ENCODE results near the gene DNAJB4.
"Not testable (repeated sequence)": the region's sequence is repeated elsewhere in the genome, so short reads cannot be mapped to it uniquely, and the experiment has no call there.

DNAJB4 gene

DNA sequence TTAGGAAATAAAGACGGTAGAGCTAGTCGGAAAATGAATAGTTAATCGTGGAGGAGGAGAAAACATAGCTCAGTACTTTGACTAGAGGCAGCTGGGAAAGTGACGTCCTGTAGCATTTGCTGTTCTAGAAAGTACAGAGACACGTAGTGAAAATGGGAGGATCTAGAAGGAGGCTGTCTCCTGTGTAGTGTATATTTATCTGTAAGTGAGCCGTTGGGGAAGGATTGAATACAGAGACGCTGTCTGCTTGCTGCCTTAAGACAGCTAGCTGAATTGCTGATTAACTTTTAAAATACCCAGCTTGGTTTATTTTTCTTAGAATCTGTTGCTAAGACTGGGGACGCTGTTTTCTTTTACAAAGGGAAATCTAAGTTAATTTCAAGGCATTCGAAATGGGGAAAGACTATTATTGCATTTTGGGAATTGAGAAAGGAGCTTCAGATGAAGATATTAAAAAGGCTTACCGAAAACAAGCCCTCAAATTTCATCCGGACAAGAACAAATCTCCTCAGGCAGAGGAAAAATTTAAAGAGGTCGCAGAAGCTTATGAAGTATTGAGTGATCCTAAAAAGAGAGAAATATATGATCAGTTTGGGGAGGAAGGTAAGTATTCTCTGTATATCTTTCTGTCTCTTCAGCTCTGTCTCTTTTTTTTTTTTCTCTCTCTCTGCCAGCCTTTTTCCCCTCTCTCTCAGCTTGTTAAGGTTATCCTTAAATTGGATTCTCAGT is at the start of gene DNAJB4:
DNAJB4 (plus strand) TSS at position 221 of the 729 bp plus-strand sequence; CDS start at position 393, 172 bp downstream.
- DNase-seq (ENCODE audit: low read depth in 2 of 2) = peak; percentile 94 to 95

DNA sequence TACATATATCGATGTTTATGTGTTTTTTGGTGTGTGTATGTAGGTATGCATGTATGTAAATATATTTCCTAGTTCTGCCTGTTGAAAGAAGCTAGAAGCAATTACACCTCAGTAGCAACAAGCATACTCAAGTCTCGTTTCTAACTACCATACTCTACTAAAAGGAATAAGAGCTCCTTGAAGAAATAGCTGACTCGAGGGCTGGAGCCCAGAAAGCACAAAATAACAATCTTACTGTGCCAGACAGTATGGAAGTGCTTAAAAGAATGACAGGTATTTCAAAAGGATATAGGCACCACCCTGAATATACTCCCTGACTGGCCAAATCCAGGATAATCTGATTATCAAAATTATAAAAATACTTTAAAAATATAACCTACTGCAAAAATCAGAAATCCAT is 49.0 kb upstream of the DNAJB4 start:
- no peak for DNase-seq (ENCODE audit: low read depth in 2 of 2)

DNA sequence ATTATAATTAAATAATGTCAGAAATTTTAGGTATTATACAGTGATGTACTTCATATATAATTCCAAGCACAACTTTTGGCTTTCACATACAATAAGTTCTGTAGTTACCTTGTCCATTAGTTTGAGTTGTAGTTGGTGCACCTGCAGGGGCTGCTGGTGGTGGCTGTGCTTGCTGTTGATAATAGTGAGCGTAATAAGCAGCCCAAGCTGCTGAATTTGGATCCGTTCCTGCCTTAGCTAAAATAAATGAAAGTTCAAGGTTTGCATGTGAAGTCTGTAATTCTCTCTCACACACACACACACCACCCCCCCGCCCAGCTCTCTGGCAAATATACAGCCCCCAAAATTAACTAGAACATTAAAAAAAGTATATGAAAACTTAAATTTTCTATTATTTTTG is 48.3 kb upstream of the DNAJB4 start:
- DNase-seq (ENCODE audit: low read depth in 2 of 2) = no peak

DNA sequence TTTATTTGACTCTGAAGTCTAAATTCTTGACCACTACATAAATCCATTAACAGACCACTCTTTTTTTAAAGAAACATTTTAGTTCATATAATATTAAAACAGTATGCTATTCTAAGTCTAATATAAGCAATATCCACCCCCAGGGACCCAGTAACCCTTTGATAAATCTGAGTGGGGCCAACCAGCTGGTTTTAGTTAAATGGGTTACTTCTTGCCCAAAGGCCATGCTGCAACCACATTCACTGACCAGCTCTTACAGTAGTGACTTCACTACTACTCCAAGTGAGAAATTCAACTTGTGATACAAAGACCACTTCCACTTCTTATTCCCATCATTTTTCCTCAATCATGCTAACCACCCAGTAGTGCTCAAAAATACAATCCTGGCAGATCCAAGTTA is 46.3 kb upstream of the DNAJB4 start:
- DNase-seq (ENCODE audit: low read depth in 2 of 2) = no peak

DNA sequence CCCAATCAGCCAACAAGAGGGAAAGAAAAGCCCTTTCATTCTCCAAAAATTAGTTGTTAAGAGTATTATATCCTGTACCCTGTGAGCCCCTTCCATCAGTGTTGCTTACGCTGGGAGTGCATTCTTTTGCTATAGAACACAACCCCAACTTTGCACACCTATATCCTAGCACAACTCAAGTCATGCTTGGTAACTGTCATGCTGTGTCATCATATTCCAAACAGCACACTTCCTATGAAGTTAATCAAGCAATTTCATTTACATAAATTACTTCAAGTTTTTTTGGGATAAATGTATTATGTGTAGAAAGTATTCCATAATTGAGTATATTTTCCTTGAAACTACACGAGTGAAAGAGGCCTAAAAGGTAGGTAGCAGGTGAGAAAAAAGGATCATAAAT is 45.9 kb upstream of the DNAJB4 start:
- DNase-seq (ENCODE audit: low read depth in 2 of 2) = no peak

DNA sequence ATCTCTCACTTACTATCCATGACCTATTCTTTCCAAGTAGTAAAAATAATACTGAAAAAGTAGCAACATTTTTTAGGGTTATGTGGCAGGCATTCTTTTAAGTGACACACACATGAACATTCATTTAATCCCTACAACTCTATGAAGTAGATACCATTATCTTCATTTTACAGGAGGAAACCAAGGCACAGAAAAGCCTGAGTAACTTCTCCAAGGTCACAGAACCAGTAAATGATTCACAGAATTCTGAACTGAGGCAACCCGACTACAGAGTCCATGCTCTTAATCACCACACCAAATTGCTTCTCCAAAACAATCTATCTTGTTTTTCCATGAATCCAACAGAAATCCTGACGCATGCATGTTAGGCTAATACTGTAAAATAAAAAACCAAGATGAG is 43.3 kb upstream of the DNAJB4 start:
- DNase-seq (ENCODE audit: low read depth in 2 of 2) = no peak

DNA sequence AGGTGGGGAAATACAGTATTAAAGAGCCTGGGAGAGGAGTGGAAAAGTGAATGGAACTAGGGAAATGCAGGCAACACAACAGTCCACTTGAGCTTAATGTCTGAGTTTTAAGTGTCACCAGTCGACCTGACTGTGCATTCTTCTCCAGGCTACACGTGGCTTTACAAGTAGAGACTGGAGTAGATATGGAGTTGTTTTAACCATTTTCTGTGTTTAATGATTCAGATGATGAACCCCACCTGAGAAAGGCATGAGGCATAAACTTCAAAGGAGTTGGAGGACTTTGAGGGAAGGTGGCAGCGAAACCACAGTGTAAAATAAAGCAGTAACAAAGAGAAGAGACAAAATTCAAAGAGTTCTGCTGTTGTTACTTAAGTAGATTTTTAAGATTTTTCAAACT is 38.4 kb upstream of the DNAJB4 start:
- no peak for DNase-seq (ENCODE audit: low read depth in 2 of 2)

DNA sequence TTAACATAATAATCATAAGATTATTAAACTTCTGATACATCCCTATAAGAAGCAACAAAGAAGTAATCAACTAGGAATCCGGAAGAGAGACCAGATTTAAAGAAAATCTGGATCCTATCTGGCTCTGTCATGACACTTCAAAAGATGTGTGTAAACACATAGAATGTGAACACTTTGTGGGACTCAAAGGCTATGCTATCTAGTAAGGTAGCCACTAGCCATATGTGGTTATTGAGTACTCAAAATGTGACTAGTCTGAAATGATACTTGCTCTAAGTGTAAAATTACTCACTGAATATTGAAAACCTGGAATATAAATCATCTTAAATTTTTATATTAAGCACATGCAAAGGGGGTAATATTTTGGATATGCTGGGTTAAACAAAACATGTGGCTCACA is 34.5 kb upstream of the DNAJB4 start:
- DNase-seq (ENCODE audit: low read depth in 2 of 2) = no peak

DNA sequence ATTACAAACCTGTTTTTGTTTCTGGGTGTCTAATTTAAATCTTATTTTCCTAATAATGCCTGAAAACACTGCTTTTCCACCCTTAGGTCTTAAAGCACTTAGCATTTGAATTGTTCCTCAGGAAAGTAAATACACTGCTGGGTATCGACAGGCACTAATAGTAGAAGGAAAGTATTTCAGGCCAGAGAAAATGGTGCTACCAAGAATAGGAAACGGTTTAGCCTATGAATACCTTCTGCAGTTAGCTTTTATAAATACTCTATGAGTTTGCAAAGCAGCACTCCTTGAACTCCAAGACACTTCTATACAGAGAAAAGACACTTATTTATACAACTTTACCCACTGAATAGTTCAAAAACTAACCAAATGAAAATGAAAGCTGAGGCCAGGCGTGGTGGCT is 32.7 kb upstream of the DNAJB4 start:
- DNase-seq (ENCODE audit: low read depth in 2 of 2) = no peak

DNA sequence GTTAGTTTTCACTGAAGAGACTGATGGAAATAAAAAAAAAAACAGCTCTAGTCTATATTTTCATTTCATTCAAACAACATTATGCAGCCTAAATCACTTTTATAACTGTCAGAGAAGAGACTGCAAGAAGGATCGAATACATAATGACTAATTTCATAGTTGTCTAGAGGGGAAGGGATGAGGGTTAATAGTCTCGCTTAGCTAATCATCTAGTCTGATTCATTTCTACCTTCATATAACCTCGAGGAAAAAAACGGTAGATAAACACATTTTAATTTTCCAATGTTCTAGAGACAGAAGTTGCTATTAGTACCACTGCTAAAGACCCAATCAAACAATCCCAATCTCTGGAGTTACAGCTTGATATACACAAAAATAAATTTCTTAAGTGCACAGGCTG is 29.4 kb upstream of the DNAJB4 start:
- no peak for DNase-seq (ENCODE audit: low read depth in 2 of 2)

DNA sequence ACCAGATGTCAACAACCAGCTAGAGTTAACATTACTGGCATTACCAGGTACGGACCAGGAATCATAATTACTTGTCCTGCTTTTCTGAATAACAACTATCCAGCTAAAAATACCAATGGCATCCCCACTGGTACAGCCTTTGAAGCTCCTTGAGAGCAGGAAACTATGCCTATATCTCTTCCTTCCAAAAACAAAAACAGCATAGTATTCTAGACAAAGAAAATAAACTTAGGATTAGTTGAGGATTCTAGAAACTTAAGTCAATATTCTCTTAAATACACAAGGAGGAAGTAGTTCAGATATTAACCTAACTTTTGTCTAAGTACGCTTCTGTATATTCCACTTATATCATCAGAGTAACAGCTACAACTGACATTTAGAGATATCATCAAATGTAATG is 28.8 kb upstream of the DNAJB4 start:
- no peak for DNase-seq (ENCODE audit: low read depth in 2 of 2)

DNA sequence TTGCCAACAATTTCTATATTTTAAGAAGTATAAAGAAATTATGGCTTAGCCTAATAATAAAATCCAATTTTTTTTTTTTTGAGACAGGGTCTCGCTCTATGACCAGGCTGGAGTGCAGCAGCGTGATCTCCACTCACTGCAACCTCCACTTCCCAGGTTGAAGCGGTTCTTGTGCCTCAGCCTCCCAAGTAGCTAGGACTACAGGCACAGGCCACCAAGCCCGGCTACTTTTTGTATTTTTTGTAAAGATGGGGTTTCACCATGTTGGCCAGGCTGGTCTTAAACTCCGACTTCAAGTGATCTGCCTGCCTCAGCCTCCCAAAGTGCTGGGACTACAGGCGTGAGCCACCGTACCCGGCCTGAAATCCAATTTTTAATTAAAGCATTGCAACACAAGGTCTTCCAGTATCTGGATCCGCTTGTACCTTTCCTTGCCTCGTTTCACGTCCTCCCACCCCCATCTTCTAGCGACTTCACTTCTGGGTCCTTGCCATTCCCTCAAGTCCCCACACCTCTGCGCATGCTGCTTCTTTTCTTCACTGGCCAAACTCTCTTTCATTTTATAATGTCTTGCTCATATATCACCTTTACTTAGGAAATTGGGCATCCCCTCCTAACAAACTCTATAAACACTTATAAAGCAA is 28.2 kb upstream of the DNAJB4 start:
- DNase-seq (ENCODE audit: low read depth in 2 of 2) = no peak

DNA sequence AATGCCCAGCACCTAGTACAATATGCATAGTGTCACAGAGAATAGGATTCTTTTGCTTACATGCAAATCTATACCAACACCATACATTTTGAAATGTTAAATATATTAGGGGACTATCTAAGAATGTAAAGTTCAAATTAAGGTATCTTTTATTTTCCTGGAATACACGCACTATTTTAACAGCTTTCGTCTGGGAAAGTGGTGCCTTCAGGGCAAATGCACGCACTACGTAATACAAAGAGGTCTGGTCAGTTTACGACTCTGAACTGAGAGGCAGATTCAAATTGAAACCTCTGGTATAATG is 26.8 kb upstream of the DNAJB4 start:
- no peak for DNase-seq (ENCODE audit: low read depth in 2 of 2)

DNA sequence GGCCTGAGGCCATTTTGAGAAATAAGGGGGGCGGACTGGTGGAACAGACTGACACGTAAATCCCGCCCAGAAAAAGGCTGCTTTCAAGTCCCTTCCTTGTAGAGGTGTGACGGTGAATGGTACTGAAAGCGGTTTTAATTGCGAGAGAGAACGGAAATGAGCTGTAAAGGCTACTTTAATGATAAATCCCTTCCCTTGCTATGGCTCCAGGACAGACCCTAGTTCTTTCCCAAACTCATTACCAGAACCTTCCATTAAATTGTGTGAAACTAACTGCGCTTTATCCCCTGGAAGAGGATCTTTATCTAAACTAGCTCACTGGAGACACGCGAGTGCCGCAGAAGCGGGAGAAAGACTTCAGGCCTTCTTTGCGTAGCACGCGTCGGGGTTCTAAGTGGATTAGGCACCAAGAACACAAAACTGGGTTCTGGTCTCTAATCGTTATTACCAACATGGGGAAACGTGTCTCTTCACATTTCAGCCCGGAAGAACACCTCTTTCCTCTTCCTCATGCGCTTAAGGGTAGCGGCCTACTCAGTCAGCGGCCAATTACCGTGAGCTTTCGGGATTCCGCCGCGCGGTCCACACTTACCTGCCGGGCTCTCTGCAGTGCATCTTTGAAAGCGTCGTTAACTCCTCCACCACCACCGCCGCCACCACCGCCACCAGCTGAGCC is 26.3 kb upstream of the DNAJB4 start:
- DNase-seq (ENCODE audit: low read depth in 2 of 2) = peak; percentile 60 to 64

DNA sequence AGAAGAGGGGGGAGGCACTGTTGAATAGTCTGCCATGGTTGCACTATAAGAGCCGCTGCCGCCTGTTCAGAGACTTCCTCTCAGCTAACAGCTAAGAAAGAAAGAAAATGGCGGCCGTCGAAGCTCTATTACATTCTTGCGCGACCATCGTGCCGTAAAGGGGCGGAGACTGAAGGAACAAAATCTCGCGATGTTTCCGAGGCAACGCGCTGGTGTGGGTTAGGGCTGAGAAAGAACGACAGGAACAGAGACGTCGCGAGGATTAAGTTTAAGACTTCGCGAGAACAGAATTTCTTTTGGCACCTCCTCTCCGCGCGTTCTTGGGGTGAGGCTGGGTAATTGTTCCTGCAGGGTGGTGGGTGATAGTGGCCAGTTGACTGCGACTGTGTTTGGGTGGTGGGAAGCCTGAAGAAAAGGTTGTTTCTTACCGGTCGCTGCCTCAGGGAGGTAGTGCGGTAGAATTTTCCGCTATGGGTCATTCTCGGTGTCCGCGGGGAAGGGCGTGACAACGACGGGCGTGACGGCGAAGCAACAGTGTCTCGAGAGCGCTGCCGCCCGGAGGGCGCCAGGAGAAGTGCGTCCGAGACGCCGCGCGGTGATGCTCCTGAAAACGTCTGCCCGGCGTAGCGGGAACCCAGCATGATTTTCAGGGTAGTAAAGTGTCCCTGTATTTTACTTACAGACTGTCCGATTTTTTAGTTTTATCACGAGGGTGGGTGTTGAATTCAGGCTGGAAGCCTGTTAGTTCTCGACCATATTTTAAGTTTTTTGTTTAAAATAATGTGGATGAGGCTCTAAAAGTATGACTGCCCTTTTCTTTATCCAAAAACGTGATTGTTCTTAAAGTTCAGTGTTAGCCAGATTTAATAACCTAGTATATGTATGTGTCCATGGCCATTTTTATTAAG is 25.5 kb upstream of the DNAJB4 start, which contains the start of gene FUBP1:
FUBP1 (minus strand) TSS at position 104 of the 908 bp plus-strand sequence; CDS start at position 36, 68 bp downstream.
- DNase-seq (ENCODE audit: low read depth in 2 of 2) = peak; percentile 99

DNA sequence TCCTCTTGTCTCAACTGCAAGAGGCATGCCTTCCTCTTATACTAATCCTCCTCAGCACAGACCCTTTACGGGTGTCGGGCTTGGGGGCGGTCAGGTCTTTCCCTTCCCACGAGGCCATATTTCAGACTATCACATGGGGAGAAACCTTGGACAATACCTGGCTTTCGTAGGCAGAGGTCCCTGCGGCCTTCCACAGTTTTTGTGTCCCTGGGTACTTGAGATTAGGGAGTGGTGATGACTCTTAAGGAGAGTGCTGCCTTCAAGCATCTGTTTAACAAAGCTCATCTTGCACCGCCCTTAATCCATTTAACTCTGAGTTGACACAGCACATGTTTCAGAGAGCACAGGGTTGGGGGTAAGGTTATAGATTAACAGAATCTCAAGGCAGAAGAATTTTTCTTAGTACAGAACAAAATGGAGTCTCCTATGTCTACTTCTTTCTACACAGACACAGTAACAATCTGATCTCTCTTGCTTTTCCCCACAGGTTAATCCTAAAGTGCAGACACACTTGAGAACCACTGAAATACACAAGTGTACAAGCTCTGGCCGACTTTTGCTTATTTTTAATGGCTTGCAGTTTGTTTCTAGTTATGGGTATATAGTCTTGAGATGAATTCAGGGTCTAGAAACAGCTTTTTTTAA is 21.3 kb upstream of the DNAJB4 start:
- DNase-seq (ENCODE audit: low read depth in 2 of 2) = not testable (repeated sequence)

DNA sequence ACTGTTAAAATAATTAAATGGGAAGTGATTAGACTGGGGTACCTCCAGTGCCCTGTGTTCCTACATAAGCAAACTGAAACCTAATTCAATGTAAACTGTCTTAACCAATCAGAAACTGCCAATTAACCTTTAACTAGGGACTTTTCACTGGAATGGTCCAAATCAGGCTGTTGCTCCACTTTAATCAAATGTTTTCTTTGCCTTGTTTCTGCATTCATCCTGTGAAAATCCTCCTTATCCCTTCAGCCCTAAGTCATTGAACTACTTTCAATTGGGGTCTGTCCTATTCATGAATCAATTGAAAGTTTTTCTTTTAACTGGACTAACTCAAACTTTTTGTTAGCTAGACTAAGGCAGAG is 20.8 kb upstream of the DNAJB4 start:
- DNase-seq (ENCODE audit: low read depth in 2 of 2) = no peak

DNA sequence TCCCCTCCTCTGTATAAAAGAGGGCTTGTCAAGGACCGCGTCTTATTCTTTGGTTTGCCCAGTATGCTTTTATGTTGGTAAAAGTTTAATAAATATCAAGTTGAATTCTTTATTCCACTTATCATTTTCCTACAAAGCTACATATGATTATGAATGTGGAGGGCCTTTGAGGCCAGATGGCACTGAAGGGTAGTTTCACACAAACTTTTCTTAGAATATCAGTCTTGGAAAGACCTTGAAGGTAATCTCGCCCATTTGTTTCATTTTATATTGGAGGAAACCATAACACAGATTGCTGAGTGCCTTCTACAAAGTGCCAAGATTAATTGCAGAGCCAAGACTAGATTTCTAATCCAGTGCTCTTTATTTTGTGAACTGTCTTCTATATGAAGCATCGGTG is 20.1 kb upstream of the DNAJB4 start:
- no peak for DNase-seq (ENCODE audit: low read depth in 2 of 2)

DNA sequence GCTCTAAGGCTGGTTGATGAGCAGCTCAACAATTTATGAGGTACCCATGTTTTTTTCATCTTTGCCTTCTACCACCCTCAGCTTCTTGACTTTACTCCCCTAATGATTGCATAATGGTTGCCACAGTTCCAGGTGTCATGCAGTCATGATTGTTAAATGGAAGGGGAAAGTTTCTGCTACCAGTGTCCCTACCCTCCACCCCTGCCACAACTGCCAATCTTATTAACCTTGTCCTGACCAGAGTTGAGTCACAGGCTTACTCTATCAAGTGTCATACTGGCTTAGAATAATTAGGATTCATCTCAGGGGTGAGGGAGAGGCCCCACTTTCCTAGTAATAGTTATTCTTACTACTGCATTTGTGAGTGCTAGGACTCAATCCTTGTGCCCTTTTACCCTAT is 17.9 kb upstream of the DNAJB4 start:
- no peak for DNase-seq (ENCODE audit: low read depth in 2 of 2)

DNA sequence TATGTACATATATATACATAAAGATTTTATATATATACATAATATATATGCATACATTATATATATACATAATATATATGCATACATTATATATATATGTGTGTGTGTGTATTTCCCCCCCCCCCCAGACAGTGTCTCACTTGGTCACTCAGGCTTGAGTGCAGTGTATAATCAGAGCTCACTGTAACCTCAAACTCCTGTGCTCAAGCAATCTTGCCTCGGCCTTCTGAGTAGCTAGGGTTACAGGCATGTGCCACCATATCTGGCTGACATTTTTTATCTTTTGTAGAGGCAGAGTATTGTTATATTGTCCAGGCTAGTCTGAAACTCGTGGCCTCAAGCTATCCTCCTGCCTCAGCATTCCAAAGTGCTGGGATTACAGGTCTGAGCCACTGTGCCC is 16.8 kb upstream of the DNAJB4 start:
- DNase-seq (ENCODE audit: low read depth in 2 of 2) = no peak

DNA sequence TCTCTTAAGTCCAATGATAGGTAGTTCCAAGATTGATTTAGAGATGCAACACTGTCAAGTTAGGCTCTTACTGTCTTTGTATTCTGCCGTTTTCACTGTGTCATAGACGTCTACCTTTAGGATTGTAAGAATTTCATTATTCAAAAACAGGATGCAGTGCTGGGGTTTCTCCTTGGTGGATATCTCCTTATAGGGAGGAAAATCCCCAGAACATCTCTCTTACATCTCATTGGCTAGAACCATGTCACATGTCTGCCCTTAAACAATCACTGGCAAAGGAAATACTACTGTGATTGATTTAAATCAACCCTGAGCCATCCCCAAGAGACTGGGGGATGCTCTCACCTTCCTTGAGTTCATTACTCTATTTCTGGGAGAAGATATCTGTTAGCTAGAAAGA is 15.0 kb upstream of the DNAJB4 start:
- DNase-seq (ENCODE audit: low read depth in 2 of 2) = no peak

Measured in fibroblast of skin of left biceps (primary cell).